Stimulated activated CD8-positive, alpha-beta memory T cell treated with anti-CD3 and anti-CD28 coated beads, Interleukin-15, amount 100 ng/mL, for 4 hours (primary cell): ENCODE results near the gene C4orf17.

Experiments
- DNase-seq, 2 donors: peaks; one replicate each; pipeline ENCODE4 v3.0.0-alpha.2; 2020; ENCODE audit warnings: low read depth in 2 of 2

Gene C4orf17

DNA sequence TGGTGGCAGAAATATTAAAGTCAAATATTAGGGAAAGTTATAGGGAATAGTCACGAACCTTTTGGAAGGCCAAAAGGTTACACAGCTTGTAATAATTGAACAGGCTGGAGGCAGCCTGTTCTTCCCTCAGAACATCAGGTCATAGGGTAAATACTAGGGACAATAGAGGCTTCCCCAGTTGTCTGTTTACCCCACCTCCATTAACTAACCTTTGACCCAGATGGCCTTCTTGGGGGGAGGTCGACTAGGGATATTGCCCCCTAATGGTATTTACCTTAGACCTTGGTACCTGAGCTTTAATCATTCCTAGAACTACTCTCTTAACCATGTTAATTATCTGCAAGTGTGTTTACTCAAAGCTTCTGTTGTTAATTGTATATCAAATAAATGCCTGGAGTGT lies 26.0 kb downstream of the C4orf17 start:
- DNase-seq: no peak

GRCh38 chr4:99537674-99538073 lies 26.9 kb downstream of the C4orf17 start:
- DNase-seq: no peak

GRCh38 chr4:99540277-99540939 lies 29.6 kb downstream of the C4orf17 start:
- DNase-seq: no peak

DNA sequence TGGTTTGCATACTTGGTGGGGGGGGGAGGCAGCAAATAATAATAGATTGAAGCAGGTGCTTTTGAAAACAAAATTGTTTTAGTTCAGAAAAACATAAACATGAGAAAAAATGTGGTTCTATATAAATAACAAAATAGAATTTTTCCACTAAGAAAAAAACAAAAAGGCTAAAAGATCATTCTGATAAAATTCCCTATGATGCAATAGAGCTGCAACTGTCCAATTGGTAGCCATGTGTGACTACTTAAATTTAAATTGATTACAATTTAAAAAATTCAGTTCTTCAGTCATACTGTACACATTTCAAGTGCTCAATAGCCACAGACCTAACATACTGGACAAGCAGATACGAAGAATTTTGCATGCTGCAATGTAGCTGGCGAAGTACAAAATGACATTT lies 42.1 kb downstream of the C4orf17 start:
- no peak for DNase-seq

- DNase-seq: peak; percentile 92 to 94
Measured at GRCh38 chr4:99563310-99564186, 52.7 kb downstream of the C4orf17 start, which contains the start of gene TRMT10A. Gene TRMT10A, minus strand, starts transcription at chr4:99564039. Its CDS starts 4,701 bp downstream, at chr4:99559338.

- no peak for DNase-seq
Measured at GRCh38 chr4:99564921-99565320, 54.1 kb downstream of the C4orf17 start.

DNA sequence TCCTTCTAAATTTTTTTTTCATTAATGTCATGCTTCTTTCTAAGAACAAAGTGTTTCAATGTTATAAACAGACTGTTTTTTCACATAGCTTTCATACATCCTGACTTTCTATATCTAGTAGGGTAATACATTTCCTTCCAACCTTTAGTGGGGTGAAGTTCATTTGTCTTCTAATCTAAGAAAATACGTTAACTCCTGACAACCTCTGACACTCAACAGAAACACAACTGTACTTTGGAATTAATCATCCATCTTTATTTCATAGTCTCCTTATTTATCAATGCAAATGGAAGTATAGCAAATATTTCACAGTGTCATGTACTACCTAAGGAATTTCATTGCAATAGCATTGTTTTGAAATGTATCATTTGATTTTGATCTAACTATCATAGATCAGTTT lies 61.1 kb downstream of the C4orf17 start:
- DNase-seq: no peak

DNA sequence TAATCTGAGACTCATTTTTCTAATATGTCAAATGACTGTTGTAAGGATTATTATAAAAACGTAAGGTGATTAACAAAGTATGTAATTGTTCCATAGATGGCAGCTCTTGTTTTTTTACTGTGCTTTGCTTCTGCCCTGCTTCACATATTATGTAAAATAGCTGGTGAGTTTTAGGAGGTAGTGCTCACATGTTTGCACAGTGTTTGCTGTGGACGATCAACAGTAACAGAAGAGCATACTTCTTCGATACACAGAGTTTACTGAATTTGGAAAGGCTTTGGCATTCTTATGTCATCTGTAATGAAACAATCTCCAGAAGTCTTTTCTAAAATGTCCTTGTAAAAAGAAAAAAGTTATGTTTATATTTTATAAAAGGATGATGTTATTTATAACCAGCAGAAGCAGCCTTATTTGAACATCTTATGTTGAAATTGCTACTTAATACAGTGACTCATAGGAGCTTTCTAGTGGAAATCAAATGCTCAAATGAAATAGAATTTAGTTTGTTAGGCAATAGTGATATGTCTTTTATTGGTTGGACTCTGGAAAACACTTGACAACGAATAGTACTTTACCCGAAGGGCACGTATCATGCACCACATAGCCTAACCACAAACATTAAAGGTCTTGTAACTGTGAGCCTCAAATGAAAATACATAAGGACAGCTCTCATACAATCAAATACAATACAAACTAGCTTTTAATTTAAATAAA lies 61.9 kb downstream of the C4orf17 start:
- no peak for DNase-seq

GRCh38 chr4:99573735-99574368 lies 63.0 kb downstream of the C4orf17 start:
- DNase-seq: no peak

- no peak for DNase-seq
Measured at GRCh38 chr4:99574530-99575324, 63.9 kb downstream of the C4orf17 start, which contains the start of gene MTTP. Gene MTTP, plus strand, starts transcription at chr4:99574824. Its CDS starts 86 bp downstream, at chr4:99574910.

GRCh38 chr4:99578714-99579113 lies 67.9 kb downstream of the C4orf17 start:
- DNase-seq: no peak

DNA sequence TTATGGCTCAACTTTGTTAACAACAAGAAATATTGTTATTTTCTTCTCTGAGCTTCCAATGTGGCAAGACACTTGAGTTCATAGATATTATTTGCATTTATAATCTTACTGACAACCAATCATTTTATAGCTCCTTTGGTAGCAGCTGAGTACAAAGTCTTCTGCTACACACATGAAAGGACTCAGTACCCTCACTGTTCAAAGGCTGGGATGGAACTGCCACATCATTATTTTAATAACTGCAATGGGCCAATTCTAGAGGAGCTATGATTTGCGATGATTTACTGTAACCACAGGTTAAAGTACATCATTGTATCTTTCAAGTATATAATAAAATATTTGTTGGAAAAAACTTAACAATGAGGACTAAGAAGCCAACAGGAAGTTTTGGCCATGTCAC lies 74.7 kb downstream of the C4orf17 start:
- no peak for DNase-seq

DNA sequence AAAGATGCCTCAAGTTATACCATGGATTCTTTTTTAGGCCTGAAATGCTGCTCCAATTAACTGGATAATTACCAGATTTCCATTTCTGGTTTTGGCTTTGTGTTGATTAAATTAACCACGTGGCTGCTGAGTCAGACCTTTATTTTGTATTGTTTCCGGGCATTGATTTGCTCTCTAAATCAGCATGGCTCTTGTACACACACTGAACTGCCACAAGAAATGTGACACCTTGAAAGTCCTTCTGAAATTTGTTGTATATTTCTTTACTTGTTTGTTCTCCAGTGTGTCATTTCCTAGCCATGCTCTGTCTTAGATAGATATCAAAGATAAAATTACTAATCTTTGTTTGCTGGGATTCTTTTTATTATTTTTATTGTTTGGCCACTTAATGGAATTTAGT lies 75.5 kb downstream of the C4orf17 start:
- DNase-seq: no peak

DNA sequence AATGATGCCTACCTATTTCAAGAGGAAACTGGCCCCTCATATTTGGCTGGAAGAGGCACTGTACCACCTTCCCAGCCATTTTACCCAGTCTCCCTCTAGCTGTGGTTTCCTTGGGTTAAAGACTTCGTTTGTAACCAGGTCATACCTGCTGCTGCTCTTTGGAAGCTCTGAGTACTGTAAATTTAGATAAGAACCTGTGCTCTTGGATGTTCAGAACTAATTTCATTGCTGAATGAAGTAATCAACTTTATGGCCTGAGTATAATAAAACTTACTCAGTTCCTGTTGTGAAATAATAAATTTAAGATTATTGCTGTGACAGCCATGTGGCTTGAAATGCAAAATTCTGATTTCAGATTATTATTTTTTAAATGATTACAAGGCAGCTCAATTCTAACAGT lies 76.0 kb downstream of the C4orf17 start:
- DNase-seq: no peak

DNA sequence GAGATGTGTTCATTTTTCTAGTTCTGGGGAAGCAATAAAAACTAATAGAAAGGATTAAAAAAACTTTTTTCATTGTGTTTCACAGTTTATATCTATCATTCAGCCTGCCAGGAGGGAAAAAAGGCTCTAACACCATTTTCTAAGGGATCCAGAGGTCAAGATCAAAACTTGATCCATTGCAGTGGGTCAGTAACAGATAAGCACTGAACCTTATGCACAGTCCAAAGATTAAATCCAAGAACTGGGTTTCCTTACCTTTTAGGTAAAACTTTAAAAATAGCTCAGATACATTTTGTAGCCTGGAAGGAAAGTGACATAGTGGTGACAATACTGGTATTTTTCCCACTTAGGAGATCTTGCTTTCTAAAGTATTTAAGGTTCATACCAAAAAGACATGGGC lies 76.5 kb downstream of the C4orf17 start:
- no peak for DNase-seq

DNA sequence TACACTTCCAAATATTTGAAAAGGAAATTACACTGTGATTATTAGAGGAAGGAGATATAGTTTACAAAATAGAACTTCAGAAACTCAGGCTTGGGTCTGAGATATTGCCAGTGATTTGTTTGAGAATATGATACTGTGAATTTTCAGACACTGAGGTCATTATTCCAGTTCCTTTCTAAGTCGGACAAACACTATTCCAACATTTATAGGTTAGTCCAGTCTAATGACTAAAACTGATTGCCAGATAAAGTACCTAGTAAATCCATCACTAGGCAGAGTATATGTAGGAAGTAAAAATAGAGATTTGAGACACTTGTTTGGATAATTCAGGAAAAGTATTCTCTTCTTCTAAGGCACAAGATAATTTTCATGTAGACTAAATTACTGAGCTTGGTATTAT lies 77.0 kb downstream of the C4orf17 start:
- no peak for DNase-seq

DNA sequence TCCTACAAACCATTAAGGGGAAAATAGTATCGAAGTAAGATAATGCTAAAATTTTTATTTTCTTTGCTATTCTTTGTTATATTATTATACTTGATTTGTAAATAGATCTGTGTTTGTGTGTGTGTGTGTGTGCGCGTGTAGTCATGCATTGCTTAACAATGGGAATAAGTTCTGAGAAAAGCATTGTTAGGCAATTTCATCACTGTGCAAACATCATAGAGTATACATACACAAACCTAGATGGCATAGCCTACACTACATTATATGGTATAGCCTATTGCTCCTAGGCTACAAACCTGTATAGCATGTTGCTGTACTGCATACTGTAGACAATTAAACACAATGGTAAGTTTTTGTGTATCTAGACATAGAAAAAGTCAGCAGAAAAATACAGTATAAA lies 80.9 kb downstream of the C4orf17 start:
- DNase-seq: no peak
